Activated CD8-positive, alpha-beta memory T cell treated with anti-CD3 and anti-CD28 coated beads, Interleukin-2, amount 10 ng/mL, durations not matched to agents 7 days and 5 days (primary cell): ENCODE measurements around the gene SUPT16H. TPM values are rescaled to one million over a fixed set of nuclear protein-coding genes. Genes with fewer than 3 reads are reported as not detected.
"Not testable (repeated sequence)": the region's sequence is repeated elsewhere in the genome, so short reads cannot be mapped to it uniquely, and the experiment has no call there.

Experiments used
- ATAC-seq: fragments of 150-1000 bp; cut with Tn5 transposase; one replicate; pipeline ENCODE4 v1.10.0; 2021; ENCODE audit warnings: moderate library complexity
- CTCF ChIA-PET: fragments of 350-600 bp; sonication (Branson Sonifier 250); formaldehyde crosslinking; loops from one replicate; lab custom pipeline; 2021; ENCODE audit warnings: antibody characterized with exemption; lab: Charles Lee
- DNase-seq: peaks from one replicate; pipeline ENCODE4 v3.0.0-alpha.2; 2020
- H3K27ac Mint-ChIP-seq: one replicate; pipeline ENCODE4 v1.8.0; 2021; ENCODE audit warnings: mild to moderate bottlenecking, mixed read lengths
- H3K27me3 Mint-ChIP-seq: one replicate; pipeline ENCODE4 v1.8.0; 2021; ENCODE audit warnings: mixed read lengths
- H3K36me3 Mint-ChIP-seq: one replicate; pipeline ENCODE4 v1.8.0; 2021; ENCODE audit warnings: mild to moderate bottlenecking, mixed read lengths
- H3K4me1 Mint-ChIP-seq: one replicate; pipeline ENCODE4 v1.8.0; 2021; ENCODE audit warnings: mixed read lengths
- H3K4me3 Mint-ChIP-seq: one replicate; pipeline ENCODE4 v1.8.0; 2021; ENCODE audit warnings: mild to moderate bottlenecking, moderate library complexity, mixed read lengths
- H3K9me3 Mint-ChIP-seq: one replicate; pipeline ENCODE4 v1.8.0; 2022; ENCODE audit warnings: low read depth, mixed read lengths
- total RNA-seq, 2 experiments: library from RNA; stranded (reverse); gene quantifications; one replicate each; pipeline ENCODE4 v1.2.3, GENCODE V29; 2021

Gene SUPT16H
- total RNA-seq, 2 experiments from 2014 or later = 130 to 151 TPM

- Mint-ChIP-seq H3K4me3 (peak overlapping the region; percentile 35), H3K36me3 (no peaks in the 10 kb centered on the region), H3K9me3 (no peaks in the 10 kb centered on the region), H3K27ac (peak overlapping the region; percentile 38), H3K27me3 (peaks cover 13% of the 10 kb centered on the region), H3K4me1 (peaks cover 15% of the 10 kb centered on the region)
- CTCF ChIA-PET = no interaction called here
- ATAC-seq (peak; percentile 90), DNase-seq (peak; percentile 83)
Observed at GRCh38 chr14:21308479-21309237, 75.2 kb downstream of the SUPT16H start.

- DNase-seq (no peak), ATAC-seq (no peak)
- Mint-ChIP-seq H3K4me3 (peak overlapping the region; percentile 35), H3K36me3 (no peaks in the 10 kb centered on the region), H3K27me3 (peaks cover 16% of the 10 kb centered on the region), H3K27ac (no peak overlapping the region), H3K4me1 (peaks cover 15% of the 10 kb centered on the region), H3K9me3 (no peaks in the 10 kb centered on the region)
- CTCF ChIA-PET = no interaction called here
Observed at GRCh38 chr14:21308132-21308478, 75.7 kb downstream of the SUPT16H start.

DNA sequence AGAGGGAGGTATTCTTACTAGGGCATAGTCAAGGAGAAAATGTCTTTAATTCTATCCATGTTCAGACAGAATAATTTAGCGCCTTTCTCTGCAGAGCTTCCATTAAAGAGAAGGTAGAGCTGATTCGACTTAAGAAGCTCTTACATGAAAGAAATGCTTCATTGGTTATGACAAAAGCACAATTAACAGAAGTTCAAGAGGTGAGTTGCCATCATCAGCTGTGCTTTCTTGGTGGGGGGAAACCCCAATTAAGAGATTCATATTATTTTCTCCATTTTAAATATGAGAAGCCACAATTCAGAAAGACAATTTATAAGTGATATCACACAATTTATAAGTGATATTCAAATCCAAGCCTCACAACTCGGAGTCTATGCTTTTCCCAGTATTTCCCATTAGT, 76.2 kb downstream of the SUPT16H start:
- H3K27me3 Mint-ChIP-seq = peaks cover 18% of the 10 kb centered on the region
- no peaks in the 10 kb centered on the region for H3K36me3 Mint-ChIP-seq
- ATAC-seq (no peak), DNase-seq (no peak)
- H3K27ac Mint-ChIP-seq = no peak overlapping the region
- H3K4me3 Mint-ChIP-seq = no peak overlapping the region
- H3K4me1 Mint-ChIP-seq = peaks cover 15% of the 10 kb centered on the region
- CTCF ChIA-PET = interaction anchor here (0.7 kb wide), 1 partner anchor 10 kb away, joined by 3 read pairs; no protein-coding TSS in a partner anchor
- no peaks in the 10 kb centered on the region for H3K9me3 Mint-ChIP-seq

DNA sequence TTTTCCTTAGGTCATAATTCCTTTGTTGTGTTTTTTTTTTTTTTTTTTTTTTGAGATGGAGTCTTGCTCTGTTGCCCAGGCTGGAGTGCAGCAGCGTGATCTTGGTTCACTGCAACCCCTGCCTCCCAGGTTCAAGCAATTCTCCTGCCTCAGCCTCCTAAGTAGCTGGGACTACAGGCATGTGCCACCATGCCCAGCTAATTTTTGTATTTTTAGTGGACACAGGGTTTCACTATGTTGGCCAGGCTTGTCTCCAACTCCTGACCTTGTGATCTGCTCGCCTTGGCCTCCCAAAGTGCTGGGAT, 81.0 kb downstream of the SUPT16H start:
- H3K9me3 Mint-ChIP-seq, H3K4me3 Mint-ChIP-seq, H3K36me3 Mint-ChIP-seq, H3K4me1 Mint-ChIP-seq, DNase-seq, ATAC-seq, CTCF ChIA-PET, H3K27ac Mint-ChIP-seq: not testable (repeated sequence)
- peaks cover 24% of the 10 kb centered on the region for H3K27me3 Mint-ChIP-seq

- Mint-ChIP-seq H3K4me3 (no peak overlapping the region), H3K27ac (no peak overlapping the region), H3K9me3 (no peaks in the 10 kb centered on the region), H3K36me3 (no peaks in the 10 kb centered on the region), H3K27me3 (peaks cover 24% of the 10 kb centered on the region), H3K4me1 (peaks cover 9% of the 10 kb centered on the region)
- DNase-seq (no peak), ATAC-seq (no peak)
- CTCF ChIA-PET = no interaction called here
Observed at GRCh38 chr14:21302013-21302835, 81.6 kb downstream of the SUPT16H start.

Other genes starting within 250 kb of the SUPT16H start
- not detected for gene OR5AU1, start 228.0 kb downstream of the SUPT16H start, total RNA-seq
- gene HNRNPC, start 114.6 kb downstream of the SUPT16H start, total RNA-seq = 100 to 1,000 TPM; 718 to 921 TPM
- not detected for gene RPGRIP1, start 103.9 kb downstream of the SUPT16H start, total RNA-seq
- gene CHD8, start 72.1 kb upstream of the SUPT16H start, total RNA-seq = 100 to 1,000 TPM; 130 to 138 TPM
- gene RAB2B, start 92.9 kb upstream of the SUPT16H start, total RNA-seq = 10 to 100 TPM; 26.1 to 28.2 TPM
- gene TOX4, start 93.2 kb upstream of the SUPT16H start, total RNA-seq = 10 to 100 TPM; 72.7 to 87.1 TPM
- 10 to 100 TPM; 93.5 to 94.1 TPM for gene METTL3, start 127.3 kb upstream of the SUPT16H start, total RNA-seq
- gene SALL2, start 142.3 kb upstream of the SUPT16H start, total RNA-seq = 1 to 10 TPM; 1.3 to 1.5 TPM
- gene OR10G3, start 196.1 kb upstream of the SUPT16H start, total RNA-seq = not detected